Endodermal cell (in vitro differentiated cells): Measurements from ENCODE around the gene CACNA2D1. TPM values are rescaled to one million over a fixed set of nuclear protein-coding genes. Genes with fewer than 3 reads are reported as not detected.

Experiments used
- DNase-seq: peaks from one replicate; pipeline ENCODE4 v3.0.0-alpha.2; 2017
- H3K27ac ChIP-seq: 2 replicates; pipeline ENCODE4 v1.5.1; 2013; ENCODE audit warnings: mild to moderate bottlenecking, low read depth, low read length, moderate library complexity
- H3K27me3 ChIP-seq: 2 replicates; pipeline ENCODE4 v1.6.1; 2013; ENCODE audit warnings: mild to moderate bottlenecking, low read length, moderate library complexity; ENCODE audit not compliant: insufficient read depth, control insufficient read depth, poor library complexity, severe bottlenecking
- H3K36me3 ChIP-seq: 2 replicates; pipeline ENCODE4 v1.7.0; 2013; ENCODE audit warnings: mild to moderate bottlenecking, low read length, moderate library complexity; ENCODE audit not compliant: control insufficient read depth, insufficient read depth
- H3K4me1 ChIP-seq: one replicate; pipeline ENCODE4 v1.7.0; 2013; ENCODE audit warnings: low read length; ENCODE audit not compliant: control insufficient read depth, insufficient read depth
- H3K4me3 ChIP-seq: 2 replicates; pipeline ENCODE4 v1.5.1; 2013; ENCODE audit warnings: mild to moderate bottlenecking, low read length, moderate library complexity
- H3K9ac ChIP-seq: 2 replicates; pipeline ENCODE4 v1.6.1; 2013; ENCODE audit warnings: mild to moderate bottlenecking, low read length, moderate library complexity; ENCODE audit not compliant: poor library complexity, severe bottlenecking; ENCODE audit errors: extremely low read depth
- H3K9me3 ChIP-seq: 2 replicates; pipeline ENCODE4 v1.6.1; 2013; ENCODE audit warnings: mild to moderate bottlenecking, low read length, moderate library complexity; ENCODE audit not compliant: control insufficient read depth
- H3K27ac Mint-ChIP-seq: 2 replicates; pipeline ENCODE4 v1.8.0; 2020; ENCODE audit warnings: mixed read lengths
- H3K27me3 Mint-ChIP-seq: 2 replicates; pipeline ENCODE4 v1.8.0; 2021; ENCODE audit warnings: mild to moderate bottlenecking, mixed read lengths; ENCODE audit not compliant: insufficient read depth
- H3K36me3 Mint-ChIP-seq: 2 replicates; pipeline ENCODE4 v1.8.0; 2020; ENCODE audit warnings: low read depth, mixed read lengths
- H3K4me1 Mint-ChIP-seq: 2 replicates; pipeline ENCODE4 v1.8.0; 2020; ENCODE audit warnings: mixed read lengths
- H3K4me3 Mint-ChIP-seq: 2 replicates; pipeline ENCODE4 v1.8.0; 2020; ENCODE audit warnings: mild to moderate bottlenecking, moderate library complexity, mixed read lengths
- H3K9me3 Mint-ChIP-seq: 2 replicates; pipeline ENCODE4 v1.8.0; 2020; ENCODE audit warnings: mild to moderate bottlenecking, mixed read lengths
- WGBS, 2 experiments: methylation state at CpG; one replicate each; pipeline versions ENCODE4 v1.1.5 to v1.1.7; 2013; ENCODE audit warnings: missing lambda C conversion rate in 2 of 2, mixed read lengths in 1 of 2; ENCODE audit not compliant: insufficient coverage in 1 of 2, insufficient read length in 1 of 2; 5-methylcytosine and 5-hydroxymethylcytosine counted together
- total RNA-seq, 2 donors: library from RNA; stranded (reverse); fragmentation: NEBNext Ultra II Directional in 1 of 2; extraction: Animal tissue kit (Norgen Biotek cat#: 25700) in 1 of 2; gene quantifications; 2 replicates in 1 of 2; 3 replicates in 1 of 2; pipeline ENCODE4 v1.2.1, GENCODE V29; 2021
- TF ChIP-seq, protein P1 (sequence below): fragments of 200-600 bp; sonication (generic); conservative IDR thresholded peaks from 2 replicates; pipeline ENCODE4 v1.5.0; 2021; ENCODE audit warnings: antibody characterized with exemption, mild to moderate bottlenecking

The CACNA2D1 gene
- total RNA-seq, 2 donors from 2014 or later: 16.9 to 26.8 TPM

DNA sequence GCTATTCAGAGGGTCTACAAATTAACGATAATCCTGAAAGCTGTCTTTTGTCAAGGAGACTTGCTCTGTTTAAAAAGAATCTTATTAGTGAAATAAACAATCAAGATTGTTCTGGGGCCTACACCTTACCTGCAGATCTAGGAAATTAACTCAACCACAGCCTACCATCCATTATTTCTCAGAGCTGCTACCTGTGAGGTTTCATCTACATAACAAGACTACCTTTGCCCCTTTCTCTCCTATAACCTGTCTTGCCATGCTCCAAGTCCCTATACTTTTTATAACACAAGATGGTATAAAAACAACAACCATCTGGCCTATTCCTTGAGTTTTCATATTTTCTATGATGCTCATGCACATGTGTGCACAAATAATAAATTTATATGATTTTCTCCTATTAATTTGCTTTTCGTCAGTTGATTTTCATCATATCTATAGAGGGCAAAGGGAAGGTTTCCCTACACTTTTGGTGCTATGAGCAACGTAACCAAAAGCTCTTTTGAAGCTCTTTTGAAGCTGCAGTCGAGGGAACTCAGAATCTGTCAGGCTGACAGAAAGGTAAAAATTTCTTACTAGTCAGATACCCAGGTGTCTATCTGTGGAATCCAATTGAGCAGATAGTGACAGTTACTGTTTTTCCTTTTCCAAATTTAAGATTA, 138.1 kb downstream of the CACNA2D1 start:
- Mint-ChIP-seq H3K4me1 (no peaks in the 10 kb centered on the region), H3K36me3 (peaks cover 6% of the 10 kb centered on the region), H3K27ac (no peak overlapping the region), H3K9me3 (peaks cover 4% of the 10 kb centered on the region), H3K4me3 (no peak overlapping the region), H3K27me3 (no peaks in the 10 kb centered on the region)
- Histone ChIP-seq H3K9ac (no peak overlapping the region), H3K4me3 (no peak overlapping the region), H3K27me3 (no peaks in the 10 kb centered on the region), H3K36me3 (peaks cover 4% of the 10 kb centered on the region), H3K4me1 (no peaks in the 10 kb centered on the region), H3K27ac (no peak overlapping the region), H3K9me3 (peaks cover 9% of the 10 kb centered on the region)
- TF ChIP-seq, protein P1, sequence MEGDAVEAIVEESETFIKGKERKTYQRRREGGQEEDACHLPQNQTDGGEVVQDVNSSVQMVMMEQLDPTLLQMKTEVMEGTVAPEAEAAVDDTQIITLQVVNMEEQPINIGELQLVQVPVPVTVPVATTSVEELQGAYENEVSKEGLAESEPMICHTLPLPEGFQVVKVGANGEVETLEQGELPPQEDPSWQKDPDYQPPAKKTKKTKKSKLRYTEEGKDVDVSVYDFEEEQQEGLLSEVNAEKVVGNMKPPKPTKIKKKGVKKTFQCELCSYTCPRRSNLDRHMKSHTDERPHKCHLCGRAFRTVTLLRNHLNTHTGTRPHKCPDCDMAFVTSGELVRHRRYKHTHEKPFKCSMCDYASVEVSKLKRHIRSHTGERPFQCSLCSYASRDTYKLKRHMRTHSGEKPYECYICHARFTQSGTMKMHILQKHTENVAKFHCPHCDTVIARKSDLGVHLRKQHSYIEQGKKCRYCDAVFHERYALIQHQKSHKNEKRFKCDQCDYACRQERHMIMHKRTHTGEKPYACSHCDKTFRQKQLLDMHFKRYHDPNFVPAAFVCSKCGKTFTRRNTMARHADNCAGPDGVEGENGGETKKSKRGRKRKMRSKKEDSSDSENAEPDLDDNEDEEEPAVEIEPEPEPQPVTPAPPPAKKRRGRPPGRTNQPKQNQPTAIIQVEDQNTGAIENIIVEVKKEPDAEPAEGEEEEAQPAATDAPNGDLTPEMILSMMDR: no peak
- DNase-seq: no peak
- 91 to 100% methylated on average over 2 to 4 of the region's 4 CpGs for WGBS, 2 experiments

DNA sequence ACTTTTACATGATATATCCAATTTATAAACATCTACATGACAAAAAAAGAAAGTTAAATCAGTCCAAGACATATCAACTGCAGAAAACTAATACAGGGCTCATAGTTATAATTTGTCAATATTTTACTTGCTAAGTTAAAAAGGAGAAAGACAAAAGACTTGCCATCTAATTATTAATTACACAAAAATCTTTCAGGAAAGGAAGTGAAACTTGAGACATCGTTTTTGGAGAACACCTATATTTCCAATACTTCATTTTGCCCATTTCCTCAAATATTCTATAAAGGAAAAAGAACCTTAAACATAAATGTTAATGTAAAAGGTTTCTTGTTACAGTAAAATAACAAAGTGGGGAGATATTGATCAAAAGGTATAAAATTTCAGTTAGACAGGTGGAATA, 148.7 kb downstream of the CACNA2D1 start:
- no peak overlapping the region for H3K9ac ChIP-seq
- no peak overlapping the region for H3K4me3 ChIP-seq
- H3K4me1 ChIP-seq: no peaks in the 10 kb centered on the region
- no peak overlapping the region for H3K4me3 Mint-ChIP-seq
- no peaks in the 10 kb centered on the region for H3K27me3 Mint-ChIP-seq
- H3K27ac Mint-ChIP-seq: no peak overlapping the region
- no peak for DNase-seq
- TF ChIP-seq, protein P1: no peak
- H3K36me3 ChIP-seq: no peaks in the 10 kb centered on the region
- peaks cover 3% of the 10 kb centered on the region for H3K4me1 Mint-ChIP-seq
- H3K9me3 ChIP-seq: peaks cover 14% of the 10 kb centered on the region
- peaks cover 9% of the 10 kb centered on the region for H3K36me3 Mint-ChIP-seq
- WGBS, 2 experiments: 100% methylated on average over 1 of the region's 1 CpG; no CpG with 5 or more reads in 1 of the 2 experiments
- no peaks in the 10 kb centered on the region for H3K27me3 ChIP-seq
- peaks cover 5% of the 10 kb centered on the region for H3K9me3 Mint-ChIP-seq
- H3K27ac ChIP-seq: no peak overlapping the region

DNA sequence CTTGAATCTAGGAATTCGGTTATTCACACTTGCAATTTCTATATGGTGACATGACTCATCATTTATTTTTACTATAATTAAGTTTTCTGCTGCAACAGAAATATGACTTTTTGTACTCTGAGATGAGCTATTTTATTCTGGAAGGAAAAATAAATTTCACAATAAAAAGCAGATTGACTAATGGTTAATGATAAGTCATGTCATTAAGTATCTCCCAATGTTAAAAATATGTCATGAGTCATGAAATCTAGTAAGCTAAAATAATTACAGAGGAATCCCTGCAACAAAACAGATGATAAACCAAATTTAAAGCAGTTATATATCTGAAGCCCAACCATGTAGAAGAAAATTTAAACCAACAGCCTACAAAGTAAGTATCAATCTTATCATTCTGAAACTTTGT, 149.2 kb downstream of the CACNA2D1 start:
- H3K4me3 ChIP-seq: no peak overlapping the region
- H3K9me3 ChIP-seq: peaks cover 14% of the 10 kb centered on the region
- no peaks in the 10 kb centered on the region for H3K4me1 ChIP-seq
- no peaks in the 10 kb centered on the region for H3K27me3 ChIP-seq
- Mint-ChIP-seq H3K27me3 (no peaks in the 10 kb centered on the region), H3K27ac (no peak overlapping the region), H3K36me3 (peaks cover 9% of the 10 kb centered on the region), H3K4me3 (no peak overlapping the region), H3K9me3 (peaks cover 5% of the 10 kb centered on the region), H3K4me1 (peaks cover 7% of the 10 kb centered on the region)
- DNase-seq: no peak
- TF ChIP-seq, protein P1: no peak
- WGBS, 2 experiments: 100% methylated on average over 1 of the region's 1 CpG
- H3K27ac ChIP-seq: no peak overlapping the region
- H3K36me3 ChIP-seq: no peaks in the 10 kb centered on the region
- H3K9ac ChIP-seq: no peak overlapping the region
